NCI-H2227 treated with DMSO at 0.1 percent for 48 hours (cell line): ENCODE data around the gene PLXNA4.
"Not testable (repeated sequence)": the region's sequence is repeated elsewhere in the genome, so short reads cannot be mapped to it uniquely, and the experiment has no call there.

Experiments
- DNase-seq: peaks from one replicate; lab custom pipeline; 2025; lab: John Stamatoyannopoulos, UW

The PLXNA4 gene

GRCh38 chr7:132203021-132203420 lies 373.2 kb downstream of the PLXNA4 start:
- no peak for DNase-seq

GRCh38 chr7:132202541-132202940 lies 373.7 kb downstream of the PLXNA4 start:
- no peak for DNase-seq

- DNase-seq = no peak
Measured at GRCh38 chr7:132200141-132200540, 376.1 kb downstream of the PLXNA4 start.

- DNase-seq = no peak
Measured at GRCh38 chr7:132199626-132200025, 376.6 kb downstream of the PLXNA4 start.

GRCh38 chr7:132197772-132198171 lies 378.5 kb downstream of the PLXNA4 start:
- DNase-seq = no peak

GRCh38 chr7:132193898-132194297 lies 382.4 kb downstream of the PLXNA4 start:
- DNase-seq = no peak

- DNase-seq = no peak
Measured at GRCh38 chr7:132192809-132193208, 383.5 kb downstream of the PLXNA4 start.

GRCh38 chr7:132191418-132191817 lies 384.9 kb downstream of the PLXNA4 start:
- no peak for DNase-seq

GRCh38 chr7:132190683-132191082 lies 385.6 kb downstream of the PLXNA4 start:
- DNase-seq = no peak

GRCh38 chr7:132189881-132190280 lies 386.4 kb downstream of the PLXNA4 start:
- DNase-seq = no peak

GRCh38 chr7:132187869-132188789 lies 388.1 kb downstream of the PLXNA4 start:
- DNase-seq = no peak

- no peak for DNase-seq
Measured at GRCh38 chr7:132187391-132187790, 388.9 kb downstream of the PLXNA4 start.

GRCh38 chr7:132185150-132185549 lies 391.1 kb downstream of the PLXNA4 start:
- DNase-seq = no peak

- no peak for DNase-seq
Measured at GRCh38 chr7:132183781-132184380, 392.4 kb downstream of the PLXNA4 start.

GRCh38 chr7:132182992-132183391 lies 393.3 kb downstream of the PLXNA4 start:
- no peak for DNase-seq

GRCh38 chr7:132181946-132182685 lies 394.2 kb downstream of the PLXNA4 start:
- DNase-seq = no peak

- no peak for DNase-seq
Measured at GRCh38 chr7:132181371-132181770, 394.9 kb downstream of the PLXNA4 start.

GRCh38 chr7:132180481-132180880 lies 395.8 kb downstream of the PLXNA4 start:
- no peak for DNase-seq

GRCh38 chr7:132179681-132180080 lies 396.6 kb downstream of the PLXNA4 start:
- no peak for DNase-seq

- DNase-seq = no peak
Measured at GRCh38 chr7:132179080-132179430, 397.2 kb downstream of the PLXNA4 start.

- DNase-seq = not testable (repeated sequence)
Measured at GRCh38 chr7:132178402-132179079, 397.7 kb downstream of the PLXNA4 start.

GRCh38 chr7:132177708-132178401 lies 398.4 kb downstream of the PLXNA4 start:
- no peak for DNase-seq
